Hepatocyte (in vitro differentiated cells): ENCODE results near the gene GPATCH2. TPM values are rescaled to one million over a fixed set of nuclear protein-coding genes. Genes with fewer than 3 reads are reported as not detected.

Experiments used
- DNase-seq: peaks from one replicate; pipeline ENCODE4 v3.0.0-alpha.2; 2016; ENCODE audit warnings: low spot score
- H2AFZ ChIP-seq: fragments of 200-600 bp; sonication (generic); 2 replicates; pipeline ENCODE4 v1.6.0; 2016; ENCODE audit warnings: antibody characterized with exemption, mild to moderate bottlenecking
- H3K27ac ChIP-seq: fragments of 200-600 bp; sonication (generic); 2 replicates; pipeline ENCODE4 v1.5.1; 2016; ENCODE audit warnings: mild to moderate bottlenecking
- H3K27me3 ChIP-seq: fragments of 200-600 bp; sonication (generic); 2 replicates; pipeline ENCODE4 v1.6.1; 2016
- H3K36me3 ChIP-seq: fragments of 200-600 bp; sonication (generic); replicated peaks from 2 replicates; pipeline ENCODE4 v1.5.1; 2016; ENCODE audit warnings: low read depth; ENCODE audit not compliant: insufficient read depth
- H3K4me1 ChIP-seq: fragments of 200-600 bp; sonication (generic); 2 replicates; pipeline ENCODE4 v1.5.1; 2016; ENCODE audit warnings: mild to moderate bottlenecking, moderate library complexity; ENCODE audit not compliant: insufficient read depth
- H3K4me2 ChIP-seq: fragments of 200-600 bp; sonication (generic); 2 replicates; pipeline ENCODE4 v1.6.0; 2016
- H3K4me3 ChIP-seq: fragments of 200-600 bp; sonication (generic); 2 replicates; pipeline ENCODE4 v1.5.1; 2016; ENCODE audit warnings: mild to moderate bottlenecking
- H3K79me2 ChIP-seq: fragments of 200-600 bp; sonication (generic); 2 replicates; pipeline ENCODE4 v1.6.0; 2017; ENCODE audit warnings: mild to moderate bottlenecking
- H3K9me2 ChIP-seq: fragments of 200-600 bp; sonication (generic); replicated peaks from 2 replicates; pipeline ENCODE4 v1.6.0; 2017; ENCODE audit warnings: mild to moderate bottlenecking; ENCODE audit not compliant: insufficient read depth
- H3K9me3 ChIP-seq: fragments of 200-600 bp; sonication (generic); 2 replicates; pipeline ENCODE4 v1.5.1; 2016; ENCODE audit warnings: low read depth, mild to moderate bottlenecking
- H4K20me1 ChIP-seq: fragments of 200-600 bp; sonication (generic); 2 replicates; pipeline ENCODE4 v1.6.0; 2016; ENCODE audit warnings: mild to moderate bottlenecking; ENCODE audit not compliant: insufficient read depth, poor library complexity, severe bottlenecking
- EZH2 ChIP-seq: fragments of 200-600 bp; sonication (generic); IDR thresholded peaks from 2 replicates; pipeline ENCODE4 v1.6.1; 2016; ENCODE audit warnings: antibody characterized with exemption, mild to moderate bottlenecking, borderline replicate concordance
- EZH2phosphoT487 ChIP-seq: fragments of 200-600 bp; sonication (generic); IDR thresholded peaks from one replicate; pipeline ENCODE4 v1.6.1; 2018; ENCODE audit warnings: antibody characterized with exemption, mild to moderate bottlenecking, low read depth, moderate library complexity; ENCODE audit not compliant: unreplicated experiment, severe bottlenecking
- WGBS: methylation state at CpG from one replicate; pipeline ENCODE4 v1.1.6; 2016; ENCODE audit warnings: low lambda C conversion rate; ENCODE audit errors: missing lambda C conversion rate; 5-methylcytosine and 5-hydroxymethylcytosine counted together
- polyA plus RNA-seq: library from polyadenylated mRNA; unstranded; fragments of >200 nt; fragmentation: Nextera tagmentation; extraction: Ambion mirVana; gene quantifications from 2 replicates; pipeline ENCODE4 v1.2.1, GENCODE V29; 2016
- total RNA-seq: library from RNA; depleted of rRNA; stranded (reverse); fragments of >200 nt; gene quantifications from 2 replicates; pipeline ENCODE4 v1.2.3, GENCODE V29; 2014
- TF ChIP-seq, protein P1 (sequence below): fragments of 200-600 bp; sonication (generic); IDR thresholded peaks from 2 replicates; pipeline ENCODE4 v1.5.1; 2016; ENCODE audit warnings: antibody characterized with exemption, mild to moderate bottlenecking; ENCODE audit not compliant: poor library complexity

The GPATCH2 gene
- total and polyA plus RNA-seq, 2 experiments from 2014 or later, result 7.8 to 22.5 TPM

- Histone ChIP-seq H3K27me3 (no peaks in the 10 kb centered on the region), H4K20me1 (no peaks in the 10 kb centered on the region)
- DNase-seq, result no peak
These were observed 148.4 kb downstream of the GPATCH2 start for GRCh38 chr1:217482356-217483102.

GRCh38 chr1:217478450-217478849 lies 152.4 kb downstream of the GPATCH2 start:
- TF ChIP-seq EZH2phosphoT487, result no peak
- no peak for TF ChIP-seq EZH2
- TF ChIP-seq, protein P1, sequence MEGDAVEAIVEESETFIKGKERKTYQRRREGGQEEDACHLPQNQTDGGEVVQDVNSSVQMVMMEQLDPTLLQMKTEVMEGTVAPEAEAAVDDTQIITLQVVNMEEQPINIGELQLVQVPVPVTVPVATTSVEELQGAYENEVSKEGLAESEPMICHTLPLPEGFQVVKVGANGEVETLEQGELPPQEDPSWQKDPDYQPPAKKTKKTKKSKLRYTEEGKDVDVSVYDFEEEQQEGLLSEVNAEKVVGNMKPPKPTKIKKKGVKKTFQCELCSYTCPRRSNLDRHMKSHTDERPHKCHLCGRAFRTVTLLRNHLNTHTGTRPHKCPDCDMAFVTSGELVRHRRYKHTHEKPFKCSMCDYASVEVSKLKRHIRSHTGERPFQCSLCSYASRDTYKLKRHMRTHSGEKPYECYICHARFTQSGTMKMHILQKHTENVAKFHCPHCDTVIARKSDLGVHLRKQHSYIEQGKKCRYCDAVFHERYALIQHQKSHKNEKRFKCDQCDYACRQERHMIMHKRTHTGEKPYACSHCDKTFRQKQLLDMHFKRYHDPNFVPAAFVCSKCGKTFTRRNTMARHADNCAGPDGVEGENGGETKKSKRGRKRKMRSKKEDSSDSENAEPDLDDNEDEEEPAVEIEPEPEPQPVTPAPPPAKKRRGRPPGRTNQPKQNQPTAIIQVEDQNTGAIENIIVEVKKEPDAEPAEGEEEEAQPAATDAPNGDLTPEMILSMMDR, result no peak
- DNase-seq, result no peak
- Histone ChIP-seq H4K20me1 (no peaks in the 10 kb centered on the region), H2AFZ (no peak overlapping the region), H3K4me2 (no peak overlapping the region), H3K9me2 (no peaks in the 10 kb centered on the region), H3K27me3 (no peaks in the 10 kb centered on the region), H3K36me3 (no peaks in the 10 kb centered on the region), H3K79me2 (no peaks in the 10 kb centered on the region), H3K4me1 (no peaks in the 10 kb centered on the region), H3K9me3 (peaks cover 3% of the 10 kb centered on the region), H3K27ac (no peak overlapping the region), H3K4me3 (no peak overlapping the region)

More at GRCh38 chr1:217482356-217483102, 148.4 kb downstream of the GPATCH2 start:
- H3K4me3 ChIP-seq, result no peak overlapping the region
- H3K9me3 ChIP-seq, result peaks cover 3% of the 10 kb centered on the region
- no peak for TF ChIP-seq EZH2phosphoT487
- H3K4me2 ChIP-seq, result no peak overlapping the region
- H3K27ac ChIP-seq, result no peak overlapping the region
- no peaks in the 10 kb centered on the region for H3K36me3 ChIP-seq
- no peaks in the 10 kb centered on the region for H3K4me1 ChIP-seq
- 94% methylated on average over 3 of the region's 3 CpGs for WGBS
- H3K79me2 ChIP-seq, result no peaks in the 10 kb centered on the region
- no peak overlapping the region for H2AFZ ChIP-seq
- no peaks in the 10 kb centered on the region for H3K9me2 ChIP-seq

- WGBS, result 89% methylated on average over 1 of the region's 1 CpG
- no peak overlapping the region for H3K27ac ChIP-seq
- H2AFZ ChIP-seq, result no peak overlapping the region
These were observed 158.0 kb downstream of the GPATCH2 start for GRCh38 chr1:217472915-217473314.

GRCh38 chr1:217471403-217471802 lies 159.5 kb downstream of the GPATCH2 start:
- no peaks in the 10 kb centered on the region for H3K36me3 ChIP-seq
- no peaks in the 10 kb centered on the region for H4K20me1 ChIP-seq
- no peaks in the 10 kb centered on the region for H3K27me3 ChIP-seq
- no peak overlapping the region for H3K4me3 ChIP-seq
- H3K79me2 ChIP-seq, result no peaks in the 10 kb centered on the region
- no peaks in the 10 kb centered on the region for H3K4me1 ChIP-seq
- no peak for DNase-seq
- H2AFZ ChIP-seq, result no peak overlapping the region
- TF ChIP-seq EZH2 (no peak), EZH2phosphoT487 (no peak)
- TF ChIP-seq, protein P1, result no peak
- H3K4me2 ChIP-seq, result no peak overlapping the region
- WGBS, result 48% methylated on average over 1 of the region's 1 CpG
- no peaks in the 10 kb centered on the region for H3K9me3 ChIP-seq
- no peak overlapping the region for H3K27ac ChIP-seq
- H3K9me2 ChIP-seq, result no peaks in the 10 kb centered on the region

More at GRCh38 chr1:217472915-217473314, 158.0 kb downstream of the GPATCH2 start:
- DNase-seq, result no peak
- Histone ChIP-seq H3K36me3 (no peaks in the 10 kb centered on the region), H3K27me3 (no peaks in the 10 kb centered on the region), H4K20me1 (no peaks in the 10 kb centered on the region), H3K9me3 (no peaks in the 10 kb centered on the region), H3K9me2 (no peaks in the 10 kb centered on the region), H3K4me1 (no peaks in the 10 kb centered on the region), H3K4me3 (no peak overlapping the region), H3K79me2 (no peaks in the 10 kb centered on the region), H3K4me2 (no peak overlapping the region)
- no peak for TF ChIP-seq EZH2
